RPMI8226 (cell line): ENCODE results near the gene KLF8.

Source experiments
- DNase-seq: peaks from one replicate; pipeline ENCODE4 v3.0.0-alpha.2; 2015

The KLF8 gene

GRCh38 chrX:56313308-56313707, 81.2 kb downstream of the KLF8 start:
- DNase-seq = no peak

DNA sequence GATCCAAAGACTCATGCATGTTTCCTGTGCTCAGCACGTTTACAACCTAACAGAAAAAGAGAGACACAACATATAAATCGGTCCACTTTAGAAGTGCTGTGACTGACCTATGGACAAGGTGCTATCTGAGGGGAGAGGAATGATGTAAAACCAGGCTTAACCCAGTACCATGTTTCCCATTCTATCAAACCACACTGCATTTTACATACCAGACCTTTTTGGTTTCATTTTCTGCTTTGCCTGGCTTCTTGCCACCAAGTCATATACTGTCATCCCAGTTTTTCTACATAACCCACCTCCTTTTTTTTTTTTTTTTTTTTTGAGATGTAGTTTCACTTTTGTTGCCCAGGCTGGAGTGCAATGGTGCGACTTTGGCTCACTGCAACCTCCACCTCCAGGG, 82.2 kb downstream of the KLF8 start:
- peak; percentile 77 for DNase-seq

DNA sequence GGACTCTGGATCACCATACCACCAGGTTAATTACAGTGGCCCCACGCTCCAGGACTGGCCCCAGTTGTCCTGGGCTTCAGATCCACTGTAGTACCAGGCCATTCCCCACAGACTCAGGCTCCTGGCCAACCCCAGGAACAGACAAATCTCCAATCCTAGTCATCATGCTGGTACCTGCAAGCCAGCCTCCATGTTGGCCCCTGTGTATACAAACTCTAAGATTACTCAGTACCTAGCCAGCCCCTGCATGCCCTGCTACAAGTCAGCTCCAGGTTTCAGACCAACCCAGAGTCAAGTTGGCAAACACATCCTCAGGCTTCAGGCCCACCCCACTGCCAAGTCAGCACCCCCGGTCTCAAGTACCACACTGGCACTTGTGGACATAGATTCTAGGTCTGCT, 85.9 kb downstream of the KLF8 start:
- DNase-seq = no peak

- DNase-seq = no peak
These were observed 87.0 kb downstream of the KLF8 start for GRCh38 chrX:56319165-56319564.
